ENCODE data around the gene ST6GALNAC3. TPM values are rescaled to one million over a fixed set of nuclear protein-coding genes. Genes with fewer than 3 reads are reported as not detected.

Gene ST6GALNAC3
- total RNA-seq, 1 experiment from 2014 or later, result 2.2 TPM

DNA sequence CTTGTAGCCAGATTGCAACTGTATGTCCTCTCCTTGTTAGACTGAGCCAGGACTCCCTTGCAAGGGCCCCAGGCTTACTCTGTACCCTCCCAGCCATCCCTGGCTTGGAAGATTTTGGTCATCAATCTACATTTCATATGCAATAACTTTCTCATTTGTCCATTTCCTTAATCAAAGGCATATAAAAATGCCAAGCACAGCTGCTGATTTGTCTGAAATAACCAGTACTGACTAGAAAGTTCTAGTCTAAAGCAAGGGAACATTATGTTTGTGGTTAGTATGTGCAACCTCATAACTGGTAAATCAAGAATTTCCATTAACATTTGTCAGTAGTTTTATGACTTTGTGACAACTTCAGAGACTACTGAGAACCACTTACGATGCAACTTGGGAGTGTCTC is 370.2 kb downstream of the ST6GALNAC3 start:
- Histone ChIP-seq H3K4me1 (ENCODE audit: control insufficient read depth in 1 of 2, insufficient read depth in 2 of 2, low read length in 2 of 2) (no peaks in the 10 kb centered on the region), H4K20me1 (ENCODE audit: insufficient read depth) (no peaks in the 10 kb centered on the region), H3K4me3 (replicated peaks in 1 of 2; ENCODE audit: low read depth in 1 of 2, low read length in 2 of 2) (no peak overlapping the region), H3K27me3 (ENCODE audit: insufficient read depth, low read length) (no peaks in the 10 kb centered on the region), H3K4me2 (ENCODE audit: low read length) (no peak overlapping the region), H3K36me3 (ENCODE audit: control insufficient read depth in 1 of 2, insufficient read depth in 2 of 2, low read length in 2 of 2) (no peaks in the 10 kb centered on the region), H3K9ac (ENCODE audit: low read length) (no peak overlapping the region), H2AFZ (ENCODE audit: low read depth, low read length, poor library complexity, severe bottlenecking) (no peak overlapping the region), H3K9me2 (ENCODE audit: insufficient read depth) (no peaks in the 10 kb centered on the region), H3K27ac (ENCODE audit: low read depth, low read length) (no peak overlapping the region), H3K79me2 (ENCODE audit: insufficient read depth, low read length) (no peaks in the 10 kb centered on the region), H3K9me3 (ENCODE audit: control insufficient read depth in 1 of 2, insufficient read depth in 1 of 2, low read depth in 1 of 2, low read length in 2 of 2) (no peaks in the 10 kb centered on the region)
- BruUV-seq (replicated peaks), result no TSS peak
- CTCF ChIA-PET, result no interaction called here
- POLR2A ChIA-PET, result no interaction called here
- no peak for ATAC-seq
- no peak for DNase-seq (ENCODE audit: low read depth, low spot score)
- intact Hi-C loops (cut with micrococcal nuclease), result no loop called here
- TF ChIP-seq YY1 (IDR thresholded peaks at IDR 0.05; ENCODE audit: extremely low read depth, insufficient replicate concordance, low read depth, low read length) (no peak), SP1 (IDR thresholded peaks at IDR 0.05; ENCODE audit: low read depth) (no peak), EZH2 (IDR thresholded peaks at IDR 0.05) (no peak), ZNF274 (IDR thresholded peaks at IDR 0.05; ENCODE audit: low read depth, low read length) (no peak), SRF (IDR thresholded peaks at IDR 0.05; ENCODE audit: low read depth) (no peak), ZFX (IDR thresholded peaks at IDR 0.05) (no peak), POLR2A (IDR thresholded peaks at IDR 0.05; ENCODE audit: borderline replicate concordance, extremely low read depth, insufficient read depth, insufficient read length) (no peak), SIN3A (IDR thresholded peaks at IDR 0.05; ENCODE audit: low read depth) (no peak), EGR1 (IDR thresholded peaks at IDR 0.05; ENCODE audit: low read depth) (no peak), CEBPB (IDR thresholded peaks at IDR 0.05; ENCODE audit: low read depth) (no peak), JUND (IDR thresholded peaks at IDR 0.05) (no peak), CBX3 (IDR thresholded peaks at IDR 0.05; ENCODE audit: low read depth) (no peak), ELF1 (IDR thresholded peaks at IDR 0.05; ENCODE audit: borderline replicate concordance, low read depth) (no peak), FOSL1 (IDR thresholded peaks at IDR 0.05; ENCODE audit: low read depth) (no peak)
- TF ChIP-seq, protein P1, sequence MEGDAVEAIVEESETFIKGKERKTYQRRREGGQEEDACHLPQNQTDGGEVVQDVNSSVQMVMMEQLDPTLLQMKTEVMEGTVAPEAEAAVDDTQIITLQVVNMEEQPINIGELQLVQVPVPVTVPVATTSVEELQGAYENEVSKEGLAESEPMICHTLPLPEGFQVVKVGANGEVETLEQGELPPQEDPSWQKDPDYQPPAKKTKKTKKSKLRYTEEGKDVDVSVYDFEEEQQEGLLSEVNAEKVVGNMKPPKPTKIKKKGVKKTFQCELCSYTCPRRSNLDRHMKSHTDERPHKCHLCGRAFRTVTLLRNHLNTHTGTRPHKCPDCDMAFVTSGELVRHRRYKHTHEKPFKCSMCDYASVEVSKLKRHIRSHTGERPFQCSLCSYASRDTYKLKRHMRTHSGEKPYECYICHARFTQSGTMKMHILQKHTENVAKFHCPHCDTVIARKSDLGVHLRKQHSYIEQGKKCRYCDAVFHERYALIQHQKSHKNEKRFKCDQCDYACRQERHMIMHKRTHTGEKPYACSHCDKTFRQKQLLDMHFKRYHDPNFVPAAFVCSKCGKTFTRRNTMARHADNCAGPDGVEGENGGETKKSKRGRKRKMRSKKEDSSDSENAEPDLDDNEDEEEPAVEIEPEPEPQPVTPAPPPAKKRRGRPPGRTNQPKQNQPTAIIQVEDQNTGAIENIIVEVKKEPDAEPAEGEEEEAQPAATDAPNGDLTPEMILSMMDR (IDR thresholded peaks at IDR 0.05 in 2 of 3, conservative IDR thresholded peaks at IDR 0.05 in 1 of 3; ENCODE audit: borderline replicate concordance in 1 of 3, insufficient read depth in 1 of 3, low read depth in 2 of 3, low read length in 2 of 3), result no peak
- TF ChIP-seq, protein P2, sequence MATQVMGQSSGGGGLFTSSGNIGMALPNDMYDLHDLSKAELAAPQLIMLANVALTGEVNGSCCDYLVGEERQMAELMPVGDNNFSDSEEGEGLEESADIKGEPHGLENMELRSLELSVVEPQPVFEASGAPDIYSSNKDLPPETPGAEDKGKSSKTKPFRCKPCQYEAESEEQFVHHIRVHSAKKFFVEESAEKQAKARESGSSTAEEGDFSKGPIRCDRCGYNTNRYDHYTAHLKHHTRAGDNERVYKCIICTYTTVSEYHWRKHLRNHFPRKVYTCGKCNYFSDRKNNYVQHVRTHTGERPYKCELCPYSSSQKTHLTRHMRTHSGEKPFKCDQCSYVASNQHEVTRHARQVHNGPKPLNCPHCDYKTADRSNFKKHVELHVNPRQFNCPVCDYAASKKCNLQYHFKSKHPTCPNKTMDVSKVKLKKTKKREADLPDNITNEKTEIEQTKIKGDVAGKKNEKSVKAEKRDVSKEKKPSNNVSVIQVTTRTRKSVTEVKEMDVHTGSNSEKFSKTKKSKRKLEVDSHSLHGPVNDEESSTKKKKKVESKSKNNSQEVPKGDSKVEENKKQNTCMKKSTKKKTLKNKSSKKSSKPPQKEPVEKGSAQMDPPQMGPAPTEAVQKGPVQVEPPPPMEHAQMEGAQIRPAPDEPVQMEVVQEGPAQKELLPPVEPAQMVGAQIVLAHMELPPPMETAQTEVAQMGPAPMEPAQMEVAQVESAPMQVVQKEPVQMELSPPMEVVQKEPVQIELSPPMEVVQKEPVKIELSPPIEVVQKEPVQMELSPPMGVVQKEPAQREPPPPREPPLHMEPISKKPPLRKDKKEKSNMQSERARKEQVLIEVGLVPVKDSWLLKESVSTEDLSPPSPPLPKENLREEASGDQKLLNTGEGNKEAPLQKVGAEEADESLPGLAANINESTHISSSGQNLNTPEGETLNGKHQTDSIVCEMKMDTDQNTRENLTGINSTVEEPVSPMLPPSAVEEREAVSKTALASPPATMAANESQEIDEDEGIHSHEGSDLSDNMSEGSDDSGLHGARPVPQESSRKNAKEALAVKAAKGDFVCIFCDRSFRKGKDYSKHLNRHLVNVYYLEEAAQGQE (IDR thresholded peaks at IDR 0.05; ENCODE audit: low read depth), result no peak
- TF ChIP-seq, protein P3, sequence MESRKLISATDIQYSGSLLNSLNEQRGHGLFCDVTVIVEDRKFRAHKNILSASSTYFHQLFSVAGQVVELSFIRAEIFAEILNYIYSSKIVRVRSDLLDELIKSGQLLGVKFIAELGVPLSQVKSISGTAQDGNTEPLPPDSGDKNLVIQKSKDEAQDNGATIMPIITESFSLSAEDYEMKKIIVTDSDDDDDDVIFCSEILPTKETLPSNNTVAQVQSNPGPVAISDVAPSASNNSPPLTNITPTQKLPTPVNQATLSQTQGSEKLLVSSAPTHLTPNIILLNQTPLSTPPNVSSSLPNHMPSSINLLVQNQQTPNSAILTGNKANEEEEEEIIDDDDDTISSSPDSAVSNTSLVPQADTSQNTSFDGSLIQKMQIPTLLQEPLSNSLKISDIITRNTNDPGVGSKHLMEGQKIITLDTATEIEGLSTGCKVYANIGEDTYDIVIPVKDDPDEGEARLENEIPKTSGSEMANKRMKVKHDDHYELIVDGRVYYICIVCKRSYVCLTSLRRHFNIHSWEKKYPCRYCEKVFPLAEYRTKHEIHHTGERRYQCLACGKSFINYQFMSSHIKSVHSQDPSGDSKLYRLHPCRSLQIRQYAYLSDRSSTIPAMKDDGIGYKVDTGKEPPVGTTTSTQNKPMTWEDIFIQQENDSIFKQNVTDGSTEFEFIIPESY (IDR thresholded peaks at IDR 0.05; ENCODE audit: extremely low read depth, insufficient replicate concordance, low read length), result no peak
- RAD21 ChIA-PET (ENCODE audit: low non-redundant PET in 1 of 2, low total read pairs in 2 of 2, uncharacterized antibody in 2 of 2, unreplicated experiment in 2 of 2), result no interaction called here

All from HCT116 (cell line).